ENCODE measurements around the gene CFAP46.

DNA sequence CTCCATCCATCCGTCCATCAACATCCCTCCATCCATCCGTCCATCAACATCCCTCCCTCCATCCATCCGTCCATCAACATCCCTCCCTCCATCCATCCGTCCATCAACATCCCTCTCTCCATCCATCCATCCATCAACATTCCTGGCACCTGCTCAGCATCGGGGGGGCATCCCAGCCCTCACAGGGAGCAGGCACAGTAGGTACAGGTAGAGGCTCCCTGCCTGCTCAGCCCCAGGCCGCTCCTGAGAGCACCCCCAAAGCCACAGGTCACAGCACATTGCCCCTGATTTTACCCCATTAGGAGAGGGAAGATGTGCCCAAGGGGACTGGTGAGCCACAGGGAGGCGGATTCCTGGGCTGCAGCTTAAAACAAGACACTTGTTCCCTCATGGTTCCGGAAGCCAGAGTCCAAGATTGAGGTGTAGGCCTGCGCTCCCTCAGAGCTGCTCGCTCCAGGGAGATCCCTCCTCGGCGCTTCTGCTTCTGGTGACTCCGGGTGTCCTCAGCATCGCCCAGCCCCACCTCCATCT lies 21.1 kb upstream of the CFAP46 start:
- no peak for TF ChIP-seq FOS (IDR thresholded peaks at IDR 0.05; ENCODE audit: extremely low read depth, insufficient read length)
- TF ChIP-seq, protein P1, sequence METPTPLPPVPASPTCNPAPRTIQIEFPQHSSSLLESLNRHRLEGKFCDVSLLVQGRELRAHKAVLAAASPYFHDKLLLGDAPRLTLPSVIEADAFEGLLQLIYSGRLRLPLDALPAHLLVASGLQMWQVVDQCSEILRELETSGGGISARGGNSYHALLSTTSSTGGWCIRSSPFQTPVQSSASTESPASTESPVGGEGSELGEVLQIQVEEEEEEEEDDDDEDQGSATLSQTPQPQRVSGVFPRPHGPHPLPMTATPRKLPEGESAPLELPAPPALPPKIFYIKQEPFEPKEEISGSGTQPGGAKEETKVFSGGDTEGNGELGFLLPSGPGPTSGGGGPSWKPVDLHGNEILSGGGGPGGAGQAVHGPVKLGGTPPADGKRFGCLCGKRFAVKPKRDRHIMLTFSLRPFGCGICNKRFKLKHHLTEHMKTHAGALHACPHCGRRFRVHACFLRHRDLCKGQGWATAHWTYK (CRISPR knock-in tag; IDR thresholded peaks at IDR 0.05), result no peak
- TF ChIP-seq ZKSCAN1 (IDR thresholded peaks at IDR 0.05; ENCODE audit: low read depth, low read length), result no peak
- TF ChIP-seq, protein P2, sequence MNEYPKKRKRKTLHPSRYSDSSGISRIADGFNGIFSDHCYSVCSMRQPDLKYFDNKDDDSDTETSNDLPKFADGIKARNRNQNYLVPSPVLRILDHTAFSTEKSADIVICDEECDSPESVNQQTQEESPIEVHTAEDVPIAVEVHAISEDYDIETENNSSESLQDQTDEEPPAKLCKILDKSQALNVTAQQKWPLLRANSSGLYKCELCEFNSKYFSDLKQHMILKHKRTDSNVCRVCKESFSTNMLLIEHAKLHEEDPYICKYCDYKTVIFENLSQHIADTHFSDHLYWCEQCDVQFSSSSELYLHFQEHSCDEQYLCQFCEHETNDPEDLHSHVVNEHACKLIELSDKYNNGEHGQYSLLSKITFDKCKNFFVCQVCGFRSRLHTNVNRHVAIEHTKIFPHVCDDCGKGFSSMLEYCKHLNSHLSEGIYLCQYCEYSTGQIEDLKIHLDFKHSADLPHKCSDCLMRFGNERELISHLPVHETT (CRISPR knock-in tag; conservative IDR thresholded peaks at IDR 0.05 in 1 of 2, IDR thresholded peaks at IDR 0.05 in 1 of 2), result no peak
- TF ChIP-seq NFATC3 (IDR thresholded peaks at IDR 0.05), result no peak
- TF ChIP-seq NRF1 (conservative IDR thresholded peaks at IDR 0.05 in 1 of 2, IDR thresholded peaks at IDR 0.05 in 1 of 2), result no peak
- TF ChIP-seq, protein P3, sequence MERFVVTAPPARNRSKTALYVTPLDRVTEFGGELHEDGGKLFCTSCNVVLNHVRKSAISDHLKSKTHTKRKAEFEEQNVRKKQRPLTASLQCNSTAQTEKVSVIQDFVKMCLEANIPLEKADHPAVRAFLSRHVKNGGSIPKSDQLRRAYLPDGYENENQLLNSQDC (CRISPR knock-in tag; IDR thresholded peaks at IDR 0.05), result no peak
- no peak for TF ChIP-seq HEY1 (CRISPR knock-in tag; IDR thresholded peaks at IDR 0.05; ENCODE audit: borderline replicate concordance)
- TF ChIP-seq, protein P4, sequence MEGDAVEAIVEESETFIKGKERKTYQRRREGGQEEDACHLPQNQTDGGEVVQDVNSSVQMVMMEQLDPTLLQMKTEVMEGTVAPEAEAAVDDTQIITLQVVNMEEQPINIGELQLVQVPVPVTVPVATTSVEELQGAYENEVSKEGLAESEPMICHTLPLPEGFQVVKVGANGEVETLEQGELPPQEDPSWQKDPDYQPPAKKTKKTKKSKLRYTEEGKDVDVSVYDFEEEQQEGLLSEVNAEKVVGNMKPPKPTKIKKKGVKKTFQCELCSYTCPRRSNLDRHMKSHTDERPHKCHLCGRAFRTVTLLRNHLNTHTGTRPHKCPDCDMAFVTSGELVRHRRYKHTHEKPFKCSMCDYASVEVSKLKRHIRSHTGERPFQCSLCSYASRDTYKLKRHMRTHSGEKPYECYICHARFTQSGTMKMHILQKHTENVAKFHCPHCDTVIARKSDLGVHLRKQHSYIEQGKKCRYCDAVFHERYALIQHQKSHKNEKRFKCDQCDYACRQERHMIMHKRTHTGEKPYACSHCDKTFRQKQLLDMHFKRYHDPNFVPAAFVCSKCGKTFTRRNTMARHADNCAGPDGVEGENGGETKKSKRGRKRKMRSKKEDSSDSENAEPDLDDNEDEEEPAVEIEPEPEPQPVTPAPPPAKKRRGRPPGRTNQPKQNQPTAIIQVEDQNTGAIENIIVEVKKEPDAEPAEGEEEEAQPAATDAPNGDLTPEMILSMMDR (IDR thresholded peaks at IDR 0.05 in 2 of 3, conservative IDR thresholded peaks at IDR 0.05 in 1 of 3; ENCODE audit: insufficient read depth in 2 of 3, low read depth in 1 of 3, low read length in 3 of 3), result no peak
- no peak for TF ChIP-seq ZNF124 (CRISPR knock-in tag; IDR thresholded peaks at IDR 0.05)
- TF ChIP-seq, protein P5, sequence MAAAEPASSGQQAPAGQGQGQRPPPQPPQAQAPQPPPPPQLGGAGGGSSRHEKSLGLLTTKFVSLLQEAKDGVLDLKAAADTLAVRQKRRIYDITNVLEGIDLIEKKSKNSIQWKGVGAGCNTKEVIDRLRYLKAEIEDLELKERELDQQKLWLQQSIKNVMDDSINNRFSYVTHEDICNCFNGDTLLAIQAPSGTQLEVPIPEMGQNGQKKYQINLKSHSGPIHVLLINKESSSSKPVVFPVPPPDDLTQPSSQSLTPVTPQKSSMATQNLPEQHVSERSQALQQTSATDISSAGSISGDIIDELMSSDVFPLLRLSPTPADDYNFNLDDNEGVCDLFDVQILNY (CRISPR knock-in tag; IDR thresholded peaks at IDR 0.05), result no peak
- no peak for TF ChIP-seq SMARCA4 (IDR thresholded peaks at IDR 0.05)
